HG03025 (cell line): Measurements from ENCODE around the gene LUZP2.
"Not testable (repeated sequence)": the region's sequence is repeated elsewhere in the genome, so short reads cannot be mapped to it uniquely, and the experiment has no call there.

Experiments
- ATAC-seq: cut with Tn5 transposase; IDR thresholded peaks from one replicate; pipeline ENCODE4 v1.9.1; 2021; ENCODE audit warnings: mild to moderate bottlenecking, moderate library complexity; ENCODE audit not compliant: unreplicated experiment, low FRiP score

LUZP2 gene

GRCh38 chr11:24886880-24887619 lies 390.2 kb downstream of the LUZP2 start:
- ATAC-seq = no peak

GRCh38 chr11:24890426-24890825 lies 393.6 kb downstream of the LUZP2 start:
- ATAC-seq = no peak

GRCh38 chr11:24891845-24892492 lies 395.1 kb downstream of the LUZP2 start:
- not testable (repeated sequence) for ATAC-seq

- ATAC-seq = no peak
Observed at GRCh38 chr11:24896118-24896835, 399.4 kb downstream of the LUZP2 start.

- ATAC-seq = no peak
Observed at GRCh38 chr11:24900514-24900913, 403.7 kb downstream of the LUZP2 start.

- ATAC-seq = no peak
Observed at GRCh38 chr11:24900960-24901549, 404.2 kb downstream of the LUZP2 start.

- ATAC-seq = no peak
Observed at GRCh38 chr11:24903555-24903954, 406.7 kb downstream of the LUZP2 start.

- no peak for ATAC-seq
Observed at GRCh38 chr11:24925091-24925490, 428.2 kb downstream of the LUZP2 start.

GRCh38 chr11:24932110-24933000 lies 435.5 kb downstream of the LUZP2 start:
- ATAC-seq = no peak

- no peak for ATAC-seq
Observed at GRCh38 chr11:24934733-24935439, 438.0 kb downstream of the LUZP2 start.

- no peak for ATAC-seq
Observed at GRCh38 chr11:24944891-24945290, 448.0 kb downstream of the LUZP2 start.

- ATAC-seq = no peak
Observed at GRCh38 chr11:24949406-24949805, 452.6 kb downstream of the LUZP2 start.

- ATAC-seq = no peak
Observed at GRCh38 chr11:24963852-24964251, 467.0 kb downstream of the LUZP2 start.

- no peak for ATAC-seq
Observed at GRCh38 chr11:24965748-24966147, 468.9 kb downstream of the LUZP2 start.

- not testable (repeated sequence) for ATAC-seq
Observed at GRCh38 chr11:24993903-24994302, 497.1 kb downstream of the LUZP2 start.

- ATAC-seq = not testable (repeated sequence)
Observed at GRCh38 chr11:24999929-25000328, 503.1 kb downstream of the LUZP2 start.

- no peak for ATAC-seq
Observed at GRCh38 chr11:25037431-25037830, 540.6 kb downstream of the LUZP2 start.

GRCh38 chr11:25038131-25038530 lies 541.3 kb downstream of the LUZP2 start:
- ATAC-seq = no peak

GRCh38 chr11:25039165-25039564 lies 542.3 kb downstream of the LUZP2 start:
- no peak for ATAC-seq
